ENCODE measurements around the gene SRCIN1.

The SRCIN1 gene

GRCh38 chr17:38567350-38567749 lies 38.4 kb downstream of the SRCIN1 start:
- no peaks in the 10 kb centered on the region for H3K36me3 ChIP-seq (ENCODE audit: control insufficient read depth, insufficient read depth, low read length)
- H2AFZ ChIP-seq = no peak overlapping the region
- no peaks in the 10 kb centered on the region for H3K9me3 ChIP-seq (ENCODE audit: control insufficient read depth, low read length)
- H3K27me3 ChIP-seq (ENCODE audit: control insufficient read depth, insufficient read depth, low read length) = no peaks in the 10 kb centered on the region
- no peak overlapping the region for H3K27ac ChIP-seq
- H3K4me3 ChIP-seq (ENCODE audit: low read depth, low read length) = no peak overlapping the region
- H3K79me2 ChIP-seq = no peaks in the 10 kb centered on the region
- no peak for TF ChIP-seq CTCF (IDR thresholded peaks at IDR 0.05)
- no peak overlapping the region for H3K9ac ChIP-seq
- H3K4me1 ChIP-seq = peaks cover 7% of the 10 kb centered on the region
- no peak overlapping the region for H3K4me2 ChIP-seq (ENCODE audit: low read length)

- Histone ChIP-seq H3K9ac (no peak overlapping the region), H3K4me3 (ENCODE audit: low read depth, low read length) (no peak overlapping the region), H3K4me1 (peaks cover 2% of the 10 kb centered on the region)
Measured at GRCh38 chr17:38566666-38567031, 39.1 kb downstream of the SRCIN1 start.

GRCh38 chr17:38565853-38566665 lies 39.7 kb downstream of the SRCIN1 start:
- Histone ChIP-seq H3K4me2 (ENCODE audit: low read length) (no peak overlapping the region), H3K79me2 (no peaks in the 10 kb centered on the region), H3K36me3 (ENCODE audit: control insufficient read depth, insufficient read depth, low read length) (no peaks in the 10 kb centered on the region), H3K4me3 (ENCODE audit: low read depth, low read length) (no peak overlapping the region), H3K9ac (no peak overlapping the region), H3K9me3 (ENCODE audit: control insufficient read depth, low read length) (no peaks in the 10 kb centered on the region), H3K4me1 (no peaks in the 10 kb centered on the region), H3K27me3 (ENCODE audit: control insufficient read depth, insufficient read depth, low read length) (no peaks in the 10 kb centered on the region), H2AFZ (no peak overlapping the region), H3K27ac (no peak overlapping the region)
- no peak for TF ChIP-seq CTCF (IDR thresholded peaks at IDR 0.05)

More at GRCh38 chr17:38566666-38567031, 39.1 kb downstream of the SRCIN1 start:
- H3K4me2 ChIP-seq (ENCODE audit: low read length) = no peak overlapping the region
- H3K27ac ChIP-seq = no peak overlapping the region
- no peaks in the 10 kb centered on the region for H3K9me3 ChIP-seq (ENCODE audit: control insufficient read depth, low read length)
- H3K36me3 ChIP-seq (ENCODE audit: control insufficient read depth, insufficient read depth, low read length) = no peaks in the 10 kb centered on the region
- H3K27me3 ChIP-seq (ENCODE audit: control insufficient read depth, insufficient read depth, low read length) = no peaks in the 10 kb centered on the region
- no peak overlapping the region for H2AFZ ChIP-seq
- no peak for TF ChIP-seq CTCF (IDR thresholded peaks at IDR 0.05)
- no peaks in the 10 kb centered on the region for H3K79me2 ChIP-seq

- Histone ChIP-seq H2AFZ (no peak overlapping the region), H3K79me2 (no peaks in the 10 kb centered on the region), H3K4me1 (peaks cover 4% of the 10 kb centered on the region), H3K4me2 (ENCODE audit: low read length) (no peak overlapping the region), H3K36me3 (ENCODE audit: control insufficient read depth, insufficient read depth, low read length) (no peaks in the 10 kb centered on the region), H3K27ac (no peak overlapping the region), H3K4me3 (ENCODE audit: low read depth, low read length) (no peak overlapping the region), H3K9me3 (ENCODE audit: control insufficient read depth, low read length) (no peaks in the 10 kb centered on the region), H3K27me3 (ENCODE audit: control insufficient read depth, insufficient read depth, low read length) (no peaks in the 10 kb centered on the region), H3K9ac (no peak overlapping the region)
- TF ChIP-seq CTCF (IDR thresholded peaks at IDR 0.05) = no peak
Measured at GRCh38 chr17:38564869-38565268, 40.9 kb downstream of the SRCIN1 start.
